Erythroblast (primary cell): ENCODE data around the gene SLC9B2.

ENCODE experiments used
- GATA1 ChIP-seq: IDR thresholded peaks from 2 replicates; pipeline ENCODE4 v1.6.1; 2011; ENCODE audit warnings: low read depth, mild to moderate bottlenecking, control low read depth, low read length, moderate library complexity
- POLR2A ChIP-seq: IDR thresholded peaks from 2 replicates; pipeline ENCODE4 v1.6.1; 2011; ENCODE audit warnings: mild to moderate bottlenecking, low read length

DNA sequence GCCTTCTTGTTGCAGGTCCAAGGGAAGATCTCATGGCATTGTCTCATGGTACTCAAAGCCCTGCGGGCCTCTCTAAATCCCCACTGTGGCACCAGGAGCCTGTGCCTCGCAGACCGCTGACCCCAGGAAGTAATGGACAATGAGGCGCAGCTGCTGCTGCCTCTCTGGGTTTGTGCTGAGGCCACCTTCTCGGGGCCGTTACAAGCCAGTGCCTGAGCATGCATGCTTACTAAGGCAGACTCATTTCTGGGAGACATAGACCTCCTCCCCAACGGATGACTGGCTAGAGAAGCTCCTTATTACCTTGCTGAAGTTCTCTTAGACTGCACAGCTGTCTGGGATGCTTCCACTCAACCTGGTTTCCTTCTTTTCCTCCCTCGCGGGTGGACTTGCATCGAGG is 21.8 kb upstream of the SLC9B2 start:
- TF ChIP-seq POLR2A = no peak
- no peak for TF ChIP-seq GATA1
